AG04449 (cell line): Measurements from ENCODE around the gene AK4.
"Not testable (repeated sequence)": the region's sequence is repeated elsewhere in the genome, so short reads cannot be mapped to it uniquely, and the experiment has no call there.

Experiments used
- CTCF ChIA-PET: fragments of 350-600 bp; formaldehyde crosslinking; extraction: SDS; loops from one replicate; lab custom pipeline; 2021; ENCODE audit warnings: antibody characterized with exemption; lab: Yijun Ruan, JAX
- POLR2A ChIA-PET: fragments of 400-600, 350-600 bp; formaldehyde crosslinking; extraction: SDS; loops from one replicate; lab custom pipeline; 2020; ENCODE audit warnings: antibody characterized with exemption, inconsistent platforms; lab: Yijun Ruan, JAX
- DNase-seq: peaks from one replicate; pipeline ENCODE4 v3.0.0-alpha.2; 2010; ENCODE audit warnings: low read depth, low spot score
- H3K4me3 ChIP-seq: 2 replicates; pipeline ENCODE4 v1.5.1; 2011; ENCODE audit warnings: low read depth, mild to moderate bottlenecking, control low read depth, low read length
- TF ChIP-seq, protein P1 (sequence below): IDR thresholded peaks from one replicate; pipeline ENCODE4 v1.5.1; 2011; ENCODE audit warnings: mild to moderate bottlenecking, moderate library complexity, low read length, control low read depth, inconsistent platforms; ENCODE audit not compliant: insufficient read depth; ENCODE audit errors: missing control alignments

The AK4 gene

DNA sequence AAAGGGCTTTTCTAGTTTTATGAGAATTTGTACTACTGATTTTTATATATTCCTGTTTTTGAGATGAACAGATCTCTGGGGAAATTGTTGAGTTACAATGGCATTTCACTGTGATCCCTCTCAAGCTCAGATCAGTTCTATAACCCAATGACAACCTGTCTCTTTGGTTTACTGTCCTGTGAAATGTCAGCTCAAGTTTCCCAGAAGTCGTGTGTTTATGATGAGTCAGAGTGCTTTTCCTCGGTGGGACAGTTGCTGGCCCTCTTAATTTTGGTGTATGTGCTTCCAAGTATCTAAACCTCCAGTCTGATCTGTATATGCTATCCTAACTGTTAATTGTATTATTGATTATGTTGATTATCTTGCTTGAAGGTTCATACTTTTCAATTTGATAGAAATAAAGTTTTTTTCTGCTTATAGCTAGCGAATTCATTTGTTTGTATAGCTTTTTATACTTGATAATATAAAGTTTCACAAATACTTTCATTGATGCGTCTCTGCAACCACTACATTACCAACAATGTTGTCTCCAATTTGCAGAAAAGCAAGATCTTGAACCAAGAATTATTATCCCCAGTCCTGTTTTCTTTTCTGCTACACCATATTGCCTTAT is 83.8 kb downstream of the AK4 start:
- no peak for DNase-seq
- ChIA-PET CTCF (interaction anchor here (0.8 to 4.2 kb wide), 3 partner anchors 19 to 455 kb away, joined by 3 to 18 read pairs (median 15); no protein-coding TSS in a partner anchor), POLR2A (no interaction called here)
- no peak overlapping the region for H3K4me3 ChIP-seq
- TF ChIP-seq, protein P1, sequence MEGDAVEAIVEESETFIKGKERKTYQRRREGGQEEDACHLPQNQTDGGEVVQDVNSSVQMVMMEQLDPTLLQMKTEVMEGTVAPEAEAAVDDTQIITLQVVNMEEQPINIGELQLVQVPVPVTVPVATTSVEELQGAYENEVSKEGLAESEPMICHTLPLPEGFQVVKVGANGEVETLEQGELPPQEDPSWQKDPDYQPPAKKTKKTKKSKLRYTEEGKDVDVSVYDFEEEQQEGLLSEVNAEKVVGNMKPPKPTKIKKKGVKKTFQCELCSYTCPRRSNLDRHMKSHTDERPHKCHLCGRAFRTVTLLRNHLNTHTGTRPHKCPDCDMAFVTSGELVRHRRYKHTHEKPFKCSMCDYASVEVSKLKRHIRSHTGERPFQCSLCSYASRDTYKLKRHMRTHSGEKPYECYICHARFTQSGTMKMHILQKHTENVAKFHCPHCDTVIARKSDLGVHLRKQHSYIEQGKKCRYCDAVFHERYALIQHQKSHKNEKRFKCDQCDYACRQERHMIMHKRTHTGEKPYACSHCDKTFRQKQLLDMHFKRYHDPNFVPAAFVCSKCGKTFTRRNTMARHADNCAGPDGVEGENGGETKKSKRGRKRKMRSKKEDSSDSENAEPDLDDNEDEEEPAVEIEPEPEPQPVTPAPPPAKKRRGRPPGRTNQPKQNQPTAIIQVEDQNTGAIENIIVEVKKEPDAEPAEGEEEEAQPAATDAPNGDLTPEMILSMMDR = no peak

GRCh38 chr1:65232461-65232990 is 84.5 kb downstream of the AK4 start:
- TF ChIP-seq, protein P1 = no peak
- ChIA-PET CTCF (interaction anchor here (3.0 to 4.2 kb wide), 2 partner anchors 23 to 455 kb away, joined by 15 to 18 read pairs; no protein-coding TSS in a partner anchor), POLR2A (no interaction called here)
- DNase-seq = no peak
- H3K4me3 ChIP-seq = no peak overlapping the region

GRCh38 chr1:65233782-65234181 is 85.8 kb downstream of the AK4 start:
- no peak overlapping the region for H3K4me3 ChIP-seq
- POLR2A ChIA-PET = no interaction called here
- no peak for DNase-seq
- CTCF ChIA-PET = interaction anchor here (3.0 kb wide), 1 partner anchor 453 kb away, joined by 15 read pairs; no protein-coding TSS in a partner anchor
- TF ChIP-seq, protein P1 = no peak

GRCh38 chr1:65235867-65236805 is 88.1 kb downstream of the AK4 start:
- CTCF ChIA-PET = interaction anchor here (0.7 to 4.0 kb wide), 14 partner anchors 16 to 1006 kb away, joined by 3 to 21 read pairs (median 4); no protein-coding TSS in a partner anchor
- TF ChIP-seq, protein P1 = peak; percentile 26
- POLR2A ChIA-PET = no interaction called here
- DNase-seq = no peak
- no peak overlapping the region for H3K4me3 ChIP-seq

- CTCF ChIA-PET = interaction anchor here (0.9 to 4.0 kb wide), 8 partner anchors 21 to 1005 kb away, joined by 3 to 21 read pairs (median 4); no protein-coding TSS in a partner anchor
- H3K4me3 ChIP-seq, DNase-seq, POLR2A ChIA-PET: not testable (repeated sequence)
Measured at GRCh38 chr1:65237088-65237487, 89.1 kb downstream of the AK4 start.

GRCh38 chr1:65237503-65237902 is 89.5 kb downstream of the AK4 start:
- TF ChIP-seq, protein P1 = no peak
- ChIA-PET CTCF (interaction anchor here (1.5 to 4.0 kb wide), 3 partner anchors 21 to 450 kb away, joined by 3 to 21 read pairs (median 4); no protein-coding TSS in a partner anchor), POLR2A (no interaction called here)
- DNase-seq = no peak
- no peak overlapping the region for H3K4me3 ChIP-seq
